ENCODE measurements around the gene ABLIM3. TPM values are rescaled to one million over a fixed set of nuclear protein-coding genes. Genes with fewer than 3 reads are reported as not detected.

ABLIM3 gene
- total RNA-seq, 1 donor from 2014 or later, result not detected

GRCh38 chr5:149133795-149134777, 7.2 kb upstream of the ABLIM3 start:
- H3K36me3 ChIP-seq, result no peaks in the 10 kb centered on the region
- Mint-ChIP-seq H3K9me3 (no peaks in the 10 kb centered on the region), H3K4me3 (no peak overlapping the region), H3K27ac (no peak overlapping the region), H3K4me1 (no peaks in the 10 kb centered on the region), H3K36me3 (no peaks in the 10 kb centered on the region), H3K27me3 (ENCODE audit: insufficient read depth, low read depth) (no peaks in the 10 kb centered on the region)
- no peaks in the 10 kb centered on the region for H3K9me3 ChIP-seq (ENCODE audit: low read depth)
- TF ChIP-seq EZH2 (IDR thresholded peaks at IDR 0.05), result no peak
- TF ChIP-seq, protein P1, sequence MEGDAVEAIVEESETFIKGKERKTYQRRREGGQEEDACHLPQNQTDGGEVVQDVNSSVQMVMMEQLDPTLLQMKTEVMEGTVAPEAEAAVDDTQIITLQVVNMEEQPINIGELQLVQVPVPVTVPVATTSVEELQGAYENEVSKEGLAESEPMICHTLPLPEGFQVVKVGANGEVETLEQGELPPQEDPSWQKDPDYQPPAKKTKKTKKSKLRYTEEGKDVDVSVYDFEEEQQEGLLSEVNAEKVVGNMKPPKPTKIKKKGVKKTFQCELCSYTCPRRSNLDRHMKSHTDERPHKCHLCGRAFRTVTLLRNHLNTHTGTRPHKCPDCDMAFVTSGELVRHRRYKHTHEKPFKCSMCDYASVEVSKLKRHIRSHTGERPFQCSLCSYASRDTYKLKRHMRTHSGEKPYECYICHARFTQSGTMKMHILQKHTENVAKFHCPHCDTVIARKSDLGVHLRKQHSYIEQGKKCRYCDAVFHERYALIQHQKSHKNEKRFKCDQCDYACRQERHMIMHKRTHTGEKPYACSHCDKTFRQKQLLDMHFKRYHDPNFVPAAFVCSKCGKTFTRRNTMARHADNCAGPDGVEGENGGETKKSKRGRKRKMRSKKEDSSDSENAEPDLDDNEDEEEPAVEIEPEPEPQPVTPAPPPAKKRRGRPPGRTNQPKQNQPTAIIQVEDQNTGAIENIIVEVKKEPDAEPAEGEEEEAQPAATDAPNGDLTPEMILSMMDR (IDR thresholded peaks at IDR 0.05), result no peak
- no peak for TF ChIP-seq EZH2phosphoT487 (IDR thresholded peaks at IDR 0.05)
- no peak overlapping the region for H3K9ac ChIP-seq
- H3K27me3 ChIP-seq, result peaks cover 3% of the 10 kb centered on the region
- no peaks in the 10 kb centered on the region for H3K79me2 ChIP-seq (ENCODE audit: low read depth)
- DNase-seq (ENCODE audit: low spot score), result no peak
- no peak overlapping the region for H3K27ac ChIP-seq
- H3K4me3 ChIP-seq, result no peak overlapping the region
- H3F3A ChIP-seq (ENCODE audit: low read depth), result no peaks in the 10 kb centered on the region
- no peak overlapping the region for H2AFZ ChIP-seq (replicated peaks)
- no peak overlapping the region for H3K4me2 ChIP-seq
- H4K20me1 ChIP-seq (ENCODE audit: low read depth), result no peaks in the 10 kb centered on the region
- H3K4me1 ChIP-seq, result no peaks in the 10 kb centered on the region

DNA sequence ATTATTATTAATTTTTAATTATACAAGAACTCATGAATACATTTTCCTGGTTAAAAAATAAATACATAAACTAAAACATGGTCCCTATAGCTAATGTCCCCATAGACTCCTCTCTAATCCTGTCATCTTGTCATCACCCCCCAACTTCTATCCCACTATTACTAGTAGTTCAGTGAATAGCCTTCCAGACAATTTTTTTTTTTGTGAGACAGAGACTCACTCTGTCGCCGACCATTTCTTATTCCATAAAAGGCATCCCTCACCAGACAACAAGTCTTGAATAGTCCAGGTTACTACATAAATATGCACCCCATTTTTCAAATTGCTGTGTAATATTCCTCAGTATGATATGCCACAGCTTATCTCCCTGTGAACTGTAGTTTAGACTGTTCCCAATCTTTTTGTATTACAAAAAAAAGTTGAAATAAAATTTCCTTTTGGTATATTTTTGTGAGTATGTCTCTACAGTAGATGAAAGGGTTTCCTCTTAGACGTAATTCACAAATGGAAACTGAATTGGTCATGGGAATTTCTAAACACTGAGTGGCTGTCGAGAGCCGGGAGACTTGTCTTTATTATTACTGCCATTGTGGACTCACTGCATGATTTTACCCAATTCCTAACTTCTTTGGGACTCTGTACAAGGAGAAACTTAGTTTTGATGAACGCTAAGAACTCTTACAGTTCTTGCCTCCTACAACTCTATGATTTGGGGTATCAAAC, 6.4 kb upstream of the ABLIM3 start:
- Histone ChIP-seq H3K36me3 (no peaks in the 10 kb centered on the region), H3K4me1 (no peaks in the 10 kb centered on the region), H4K20me1 (ENCODE audit: low read depth) (no peaks in the 10 kb centered on the region), H3K9ac (no peak overlapping the region), H2AFZ (replicated peaks) (no peak overlapping the region), H3K27ac (no peak overlapping the region), H3K4me2 (no peak overlapping the region), H3K79me2 (ENCODE audit: low read depth) (no peaks in the 10 kb centered on the region), H3F3A (ENCODE audit: low read depth) (no peaks in the 10 kb centered on the region), H3K9me3 (ENCODE audit: low read depth) (no peaks in the 10 kb centered on the region), H3K27me3 (peaks cover 3% of the 10 kb centered on the region), H3K4me3 (no peak overlapping the region)
- no peak overlapping the region for H3K4me3 Mint-ChIP-seq
- H3K27ac Mint-ChIP-seq, result no peak overlapping the region
- no peak for DNase-seq (ENCODE audit: low spot score)
- H3K9me3 Mint-ChIP-seq, result no peaks in the 10 kb centered on the region
- TF ChIP-seq EZH2phosphoT487 (IDR thresholded peaks at IDR 0.05) (no peak), EZH2 (IDR thresholded peaks at IDR 0.05) (no peak)
- TF ChIP-seq, protein P1 (IDR thresholded peaks at IDR 0.05), result no peak
- no peaks in the 10 kb centered on the region for H3K27me3 Mint-ChIP-seq (ENCODE audit: insufficient read depth, low read depth)
- no peaks in the 10 kb centered on the region for H3K36me3 Mint-ChIP-seq
- H3K4me1 Mint-ChIP-seq, result no peaks in the 10 kb centered on the region

GRCh38 chr5:149135536-149136201, 5.6 kb upstream of the ABLIM3 start:
- Mint-ChIP-seq H3K27me3 (ENCODE audit: insufficient read depth, low read depth) (no peaks in the 10 kb centered on the region), H3K4me3 (no peak overlapping the region), H3K4me1 (no peaks in the 10 kb centered on the region), H3K36me3 (no peaks in the 10 kb centered on the region), H3K9me3 (no peaks in the 10 kb centered on the region), H3K27ac (no peak overlapping the region)
- DNase-seq (ENCODE audit: low spot score), result no peak
- no peak overlapping the region for H2AFZ ChIP-seq (replicated peaks)
- no peak overlapping the region for H3K4me3 ChIP-seq
- no peak overlapping the region for H3K27ac ChIP-seq
- H3K9me3 ChIP-seq (ENCODE audit: low read depth), result no peaks in the 10 kb centered on the region
- H3K4me2 ChIP-seq, result no peak overlapping the region
- no peak overlapping the region for H3K9ac ChIP-seq
- no peaks in the 10 kb centered on the region for H4K20me1 ChIP-seq (ENCODE audit: low read depth)
- H3K4me1 ChIP-seq, result no peaks in the 10 kb centered on the region
- no peaks in the 10 kb centered on the region for H3F3A ChIP-seq (ENCODE audit: low read depth)
- H3K79me2 ChIP-seq (ENCODE audit: low read depth), result no peaks in the 10 kb centered on the region
- TF ChIP-seq EZH2phosphoT487 (IDR thresholded peaks at IDR 0.05) (no peak), EZH2 (IDR thresholded peaks at IDR 0.05) (no peak)
- TF ChIP-seq, protein P1 (IDR thresholded peaks at IDR 0.05), result no peak
- peaks cover 6% of the 10 kb centered on the region for H3K27me3 ChIP-seq
- no peaks in the 10 kb centered on the region for H3K36me3 ChIP-seq
